T1000 (cell line): ENCODE results near the gene PRDM16.

Source experiments
- DNase-seq: peaks from one replicate; lab custom pipeline; 2025; ENCODE audit warnings: mixed read lengths; lab: John Stamatoyannopoulos, UW

Gene PRDM16

DNA sequence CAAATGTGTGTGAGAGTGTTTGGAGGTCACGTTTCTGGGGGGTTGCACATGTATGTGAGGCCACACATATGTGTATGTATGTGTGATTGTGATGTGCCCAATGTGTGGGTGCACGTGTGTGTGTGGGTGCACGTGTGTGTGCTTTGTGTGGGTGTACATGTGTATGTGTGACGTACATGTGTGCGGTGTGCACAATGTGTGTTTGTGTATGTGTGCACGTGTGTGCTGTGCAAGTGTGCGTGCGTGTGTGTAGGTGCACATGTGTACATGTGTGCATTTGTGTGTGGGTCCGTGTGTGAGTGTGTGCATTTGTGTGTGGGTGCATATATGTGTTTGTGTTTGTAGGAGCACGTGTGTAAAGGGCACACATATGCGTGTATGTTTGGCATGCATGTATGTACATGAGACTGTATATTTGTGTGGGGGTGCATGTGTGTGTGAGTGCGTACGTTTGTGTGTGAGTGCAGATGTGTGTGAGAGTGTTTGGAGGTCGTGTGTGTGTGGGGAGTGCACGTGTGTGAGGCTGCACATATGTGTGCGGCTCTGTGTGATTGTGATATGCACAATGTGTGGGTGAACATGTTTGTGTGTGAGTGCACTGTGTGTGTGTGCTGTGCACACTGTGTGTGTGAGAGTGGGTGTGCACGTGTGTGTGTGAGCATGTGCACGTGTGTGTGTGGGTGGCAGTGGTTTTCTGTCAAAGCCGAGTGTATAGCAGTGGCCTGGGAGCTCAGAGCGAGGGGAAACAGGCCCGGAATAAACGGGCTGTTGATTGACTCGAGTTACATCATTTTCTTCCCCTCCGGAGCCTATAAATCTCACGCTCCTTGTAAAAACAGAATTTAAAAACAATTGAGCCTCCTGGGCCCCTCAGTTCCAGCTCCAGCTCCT, 252.8 kb downstream of the PRDM16 start:
- DNase-seq: no peak

- DNase-seq: no peak
Measured at GRCh38 chr1:3322450-3323020, 253.5 kb downstream of the PRDM16 start.

GRCh38 chr1:3323021-3323795, 254.2 kb downstream of the PRDM16 start:
- DNase-seq: no peak

DNA sequence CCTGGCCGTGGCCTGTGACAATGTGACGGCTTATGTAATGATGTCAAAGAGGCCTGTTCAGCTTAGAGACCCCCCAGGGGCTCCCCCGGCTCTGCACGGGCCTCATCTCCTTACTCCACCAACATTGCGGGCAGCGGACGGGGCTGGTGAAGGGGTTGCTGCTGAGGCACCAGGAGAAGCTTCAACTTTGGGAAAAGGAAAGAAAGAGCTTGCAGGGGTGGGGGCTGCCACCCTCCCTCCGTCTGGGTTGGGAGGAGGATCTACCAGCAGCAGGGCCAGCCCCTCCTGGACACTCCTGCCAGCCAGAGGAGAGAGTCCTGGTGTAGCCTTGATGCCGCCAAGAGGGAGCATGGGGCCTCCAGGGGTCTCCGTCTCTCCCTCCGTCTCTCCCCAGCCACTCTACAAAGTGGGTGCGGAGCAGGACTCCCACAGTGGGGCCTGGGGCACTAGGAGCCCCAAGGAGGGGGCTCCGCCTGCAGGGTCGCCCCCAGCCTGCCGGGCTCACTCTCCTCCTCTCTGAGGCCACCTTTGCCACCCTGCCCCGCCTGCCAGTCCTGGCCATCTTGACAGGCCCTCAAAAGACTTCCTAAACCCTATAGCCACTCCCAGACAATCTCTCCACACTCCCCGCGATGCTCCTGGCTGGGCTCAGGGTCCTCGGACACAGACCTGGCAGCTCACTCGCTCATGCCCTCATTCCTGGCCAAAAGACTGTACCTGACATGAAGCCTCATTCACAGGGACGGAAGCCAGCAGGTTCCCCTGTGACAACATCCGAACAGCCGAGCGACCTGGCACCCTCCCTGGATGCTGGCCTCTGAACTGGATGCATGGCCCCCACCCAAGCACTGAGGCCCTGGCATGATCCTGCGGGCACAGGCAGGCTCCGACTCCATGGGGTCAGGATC, 255.0 kb downstream of the PRDM16 start:
- DNase-seq: no peak

DNA sequence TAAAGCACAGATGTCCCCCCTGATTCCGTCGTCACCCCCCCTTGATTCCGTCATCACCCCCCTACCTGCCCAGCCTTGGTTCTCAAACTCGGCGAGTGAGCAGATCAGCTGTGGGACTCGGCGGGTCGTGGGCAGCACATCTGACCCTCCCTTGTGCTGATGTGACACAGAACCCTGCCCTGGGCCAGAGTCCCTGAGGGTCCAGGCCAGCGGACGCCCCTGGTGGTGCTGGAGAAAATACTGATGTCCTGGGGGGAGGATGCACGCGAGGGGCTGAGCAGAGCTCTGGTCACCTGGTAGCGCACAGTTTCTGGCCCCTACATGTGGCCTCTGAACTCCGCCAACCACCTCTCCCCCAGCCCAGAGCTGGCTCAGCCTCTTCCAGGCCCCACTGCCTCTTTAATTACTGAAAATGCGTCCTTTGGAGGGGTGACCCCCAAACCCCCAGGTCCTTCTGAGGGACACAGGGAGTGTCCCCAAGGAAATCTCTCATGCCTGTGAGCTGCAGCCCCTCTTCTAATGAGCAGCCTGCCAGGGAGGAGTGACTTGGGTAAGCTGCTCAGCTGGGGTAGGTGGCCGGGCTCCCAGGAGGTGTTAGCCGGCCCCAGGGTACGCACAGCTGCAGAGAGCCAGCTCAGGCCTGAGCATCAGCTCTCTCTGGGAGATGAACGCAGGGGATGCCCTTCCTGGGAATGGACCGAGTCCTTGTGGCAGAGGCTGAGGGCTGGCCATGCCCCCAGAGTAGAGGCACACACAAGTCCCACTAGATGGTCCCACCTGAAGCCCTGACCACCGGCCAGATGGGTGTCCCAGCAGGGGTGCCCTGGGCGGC, 255.9 kb downstream of the PRDM16 start:
- no peak for DNase-seq

DNA sequence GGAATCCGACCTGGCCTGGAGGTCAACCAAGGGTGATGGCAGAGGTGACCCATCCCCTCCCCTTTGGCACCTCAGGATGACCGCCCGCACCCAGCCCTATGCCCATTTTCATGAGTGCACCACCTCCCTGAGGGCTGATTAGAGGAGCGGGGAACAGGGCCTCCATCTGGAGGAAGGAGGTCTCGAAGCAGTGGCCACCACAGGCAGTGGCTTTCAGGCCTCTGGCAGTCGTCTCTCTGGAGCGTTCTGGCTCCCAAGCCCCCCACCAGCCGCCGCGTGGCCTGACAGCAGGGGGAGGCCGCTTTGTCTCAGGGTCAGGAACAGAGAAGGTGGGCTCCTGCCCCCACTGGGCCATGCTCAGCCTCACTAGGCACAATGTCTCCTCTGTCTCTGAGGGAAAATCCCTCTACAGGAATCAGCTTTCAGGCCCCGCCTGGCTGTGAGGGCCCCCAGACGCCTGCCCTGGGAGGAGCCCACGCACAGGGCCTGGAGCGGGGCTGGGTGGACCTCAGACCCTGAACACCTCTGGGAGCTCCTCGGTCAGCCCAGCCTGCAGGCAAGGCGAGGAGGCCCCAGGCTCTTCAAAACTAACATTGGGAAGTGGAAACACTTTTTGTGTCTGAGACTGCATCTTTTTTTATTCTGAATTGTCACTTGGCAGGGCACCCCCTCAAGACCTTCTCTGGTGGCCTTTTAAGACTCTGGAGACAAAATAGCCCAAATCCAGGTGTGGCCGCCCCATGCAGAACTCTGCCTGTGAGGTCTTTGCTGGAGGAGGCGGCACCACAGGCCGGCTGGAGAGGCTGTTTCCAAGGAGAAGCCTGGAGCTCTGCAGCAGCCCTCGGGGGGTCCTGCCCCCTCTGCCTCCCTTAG, 257.7 kb downstream of the PRDM16 start:
- no peak for DNase-seq

GRCh38 chr1:3327389-3327702, 258.3 kb downstream of the PRDM16 start:
- no peak for DNase-seq

DNA sequence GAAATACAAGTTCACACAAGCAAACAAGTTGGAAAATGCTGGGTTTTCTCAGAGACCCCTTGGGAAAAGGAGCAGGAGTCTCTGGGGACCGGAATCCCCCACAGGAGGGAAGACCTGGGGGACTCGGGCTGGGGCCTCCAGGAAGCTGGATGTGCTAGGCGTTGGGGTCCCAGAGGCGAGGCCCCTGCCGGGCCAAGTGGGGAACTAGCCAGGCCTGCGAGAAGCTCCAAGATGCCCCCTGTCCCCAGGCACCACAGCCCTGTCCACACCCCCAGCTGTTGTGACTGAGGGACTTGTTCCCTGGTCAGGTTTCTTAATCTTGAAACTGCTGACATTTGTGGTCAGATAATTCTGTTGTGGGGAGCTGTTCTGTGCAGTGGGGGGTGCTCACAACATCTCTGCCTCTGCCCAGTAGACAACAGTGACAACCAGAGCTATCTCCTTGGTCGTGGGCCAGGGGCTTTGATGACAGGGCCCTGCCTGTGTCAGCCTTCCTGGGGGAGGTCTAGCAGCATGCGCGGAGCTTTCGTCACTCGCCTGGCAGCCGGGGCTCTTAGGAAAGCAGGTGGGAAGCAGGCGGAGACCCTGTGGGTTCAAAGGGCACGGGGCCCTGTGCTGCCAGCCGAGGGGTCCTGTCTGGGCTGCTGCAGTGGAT, 259.1 kb downstream of the PRDM16 start:
- DNase-seq: no peak

DNA sequence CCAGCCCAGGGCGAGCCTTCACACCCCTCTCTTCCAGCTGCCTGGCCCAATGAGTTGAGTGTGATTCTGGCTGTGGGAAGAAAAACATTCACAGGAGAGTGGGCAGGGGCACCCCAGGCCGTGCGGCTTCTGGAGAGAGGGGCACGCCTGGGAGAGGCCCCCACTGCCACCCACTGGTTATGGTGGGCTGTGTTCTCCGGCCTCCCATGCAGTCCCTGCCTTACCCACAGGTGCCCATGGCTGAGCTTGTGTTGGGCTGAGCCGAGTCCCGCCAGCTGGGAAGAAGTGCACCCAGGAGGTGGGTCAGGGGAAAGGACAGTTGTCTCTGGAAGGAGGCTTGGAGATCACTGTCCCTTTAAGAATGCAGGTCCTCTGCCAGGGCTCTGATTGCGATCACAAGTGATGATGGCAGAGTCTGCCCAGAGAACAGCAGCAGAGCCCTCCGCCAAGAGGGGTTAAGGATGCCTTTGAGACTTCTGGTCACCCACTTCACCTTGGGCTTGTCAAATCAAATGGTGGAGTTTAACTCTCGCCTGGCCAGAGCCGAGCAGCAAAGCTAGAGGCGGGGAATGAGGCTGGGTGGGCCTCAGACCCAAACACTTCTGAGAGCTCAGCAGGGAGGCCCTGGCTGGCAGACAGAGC, 260.8 kb downstream of the PRDM16 start:
- no peak for DNase-seq

- no peak for DNase-seq
Measured at GRCh38 chr1:3330771-3331245, 261.8 kb downstream of the PRDM16 start.

- no peak for DNase-seq
Measured at GRCh38 chr1:3331564-3331963, 262.6 kb downstream of the PRDM16 start.

DNA sequence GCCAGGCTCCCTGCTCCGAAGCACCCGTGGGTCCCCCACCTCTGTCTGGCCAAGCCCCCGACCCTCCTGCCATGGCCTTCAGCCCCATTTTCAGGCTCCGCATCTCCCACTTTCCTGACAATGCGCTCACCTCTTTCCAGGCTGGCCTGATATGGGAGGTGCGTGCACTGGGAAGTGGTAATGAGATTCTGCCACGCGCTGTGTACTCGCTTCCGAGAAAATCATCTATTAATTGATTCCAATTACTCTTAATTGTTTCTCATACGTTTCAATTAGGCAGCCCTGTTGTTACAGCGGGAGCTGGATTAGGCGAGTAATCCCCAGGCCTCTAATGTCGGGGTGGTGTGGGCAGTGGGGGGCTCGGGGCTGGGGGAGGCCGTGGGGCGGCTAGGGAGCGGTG, 263.0 kb downstream of the PRDM16 start:
- no peak for DNase-seq

- no peak for DNase-seq
Measured at GRCh38 chr1:3332662-3333061, 263.7 kb downstream of the PRDM16 start.

DNA sequence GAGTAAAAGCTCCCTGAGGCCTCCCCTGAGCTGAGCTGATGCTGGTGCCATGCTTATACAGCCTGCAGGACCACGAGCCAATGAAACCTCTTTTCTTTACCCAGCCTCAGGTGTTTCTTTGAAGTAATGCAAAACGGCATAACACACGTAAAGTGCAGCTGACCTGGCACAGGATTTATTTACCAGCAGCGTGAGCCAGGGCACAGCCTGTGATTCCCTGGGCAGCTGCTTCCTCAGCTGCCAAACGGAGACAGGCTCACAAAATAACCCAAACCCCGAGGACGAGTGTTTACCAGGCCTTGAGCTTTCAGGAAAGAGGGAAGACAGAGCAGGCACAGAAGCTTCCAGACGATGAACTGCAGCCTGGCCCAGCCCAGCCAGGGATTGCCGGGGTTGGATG, 264.9 kb downstream of the PRDM16 start:
- no peak for DNase-seq

GRCh38 chr1:3334366-3334765, 265.4 kb downstream of the PRDM16 start:
- DNase-seq: no peak

DNA sequence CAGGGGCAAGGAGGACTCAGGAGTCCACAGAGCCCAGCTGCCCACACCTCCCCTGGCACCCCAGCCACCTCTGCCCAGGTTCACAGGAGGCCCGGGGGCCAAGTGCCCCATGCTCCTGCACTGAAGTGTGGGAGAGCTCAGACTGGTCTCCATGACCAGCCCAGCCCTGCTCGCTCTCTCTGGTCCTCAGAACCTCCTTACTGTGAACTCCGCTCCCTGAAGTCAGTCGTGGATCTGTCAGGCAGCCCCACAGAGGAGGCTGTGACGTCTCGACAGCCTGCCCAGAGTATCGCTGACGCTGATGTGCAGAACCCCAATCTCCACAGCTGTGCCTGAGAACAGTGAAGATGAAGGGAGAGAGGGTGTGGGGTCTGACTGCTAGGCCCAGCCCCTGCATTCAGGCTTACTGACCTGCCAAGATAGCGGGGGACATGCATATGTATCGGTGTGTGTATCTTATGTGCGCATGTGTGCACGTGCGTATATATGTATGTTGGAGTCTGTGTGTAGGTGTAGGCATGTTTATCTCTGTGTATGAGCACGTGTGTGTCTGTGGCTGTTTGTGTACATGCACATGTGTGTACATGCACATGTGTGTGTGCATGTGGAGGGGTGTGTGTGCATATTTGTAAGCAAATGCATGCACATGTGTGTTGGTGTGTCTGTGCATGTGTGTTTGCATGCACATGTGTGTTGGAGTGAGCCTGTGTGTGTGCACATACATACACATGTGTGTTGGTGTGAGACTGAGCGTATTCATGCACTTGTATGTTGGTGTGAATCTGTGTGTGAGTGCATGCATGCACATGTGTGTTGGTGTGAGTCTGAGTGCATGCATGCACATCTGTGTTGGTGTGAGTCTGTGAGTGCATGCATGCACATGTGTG, 267.0 kb downstream of the PRDM16 start:
- DNase-seq: no peak

GRCh38 chr1:3336641-3337630, 267.9 kb downstream of the PRDM16 start:
- DNase-seq: no peak
